Spleen (tissue), 11 donors: ENCODE measurements around the gene HSPA9. TPM values are rescaled to one million over a fixed set of nuclear protein-coding genes. Genes with fewer than 3 reads are reported as not detected.

Source experiments
- DNase-seq: peaks from one replicate; pipeline ENCODE4 v3.0.0-alpha.2; 2020
- H3K27ac ChIP-seq, 8 donors: fragments of 200-600 bp; sonication (generic) in 7 of 8; 1 replicate in 4 of 8; 2 replicates in 4 of 8; pipeline versions ENCODE4 v1.5.0 to v1.8.0; 2016 to 2021; ENCODE audit warnings: inconsistent platforms in 4 of 8, mild to moderate bottlenecking in 4 of 8, moderate library complexity in 1 of 8
- H3K27me3 ChIP-seq, 7 donors: fragments of 200-600 bp; sonication (generic) in 6 of 7; replicated peaks in 1 of 7; 1 replicate in 4 of 7; 2 replicates in 3 of 7; pipeline versions ENCODE4 v1.5.0 to v1.8.0; 2016 to 2021; ENCODE audit warnings: inconsistent platforms in 3 of 7, mild to moderate bottlenecking in 1 of 7
- H3K36me3 ChIP-seq, 6 donors: fragments of 200-600 bp; sonication (generic) in 5 of 6; 1 replicate in 4 of 6; 2 replicates in 2 of 6; pipeline versions ENCODE4 v1.5.0 to v1.8.0; 2016 to 2021; ENCODE audit warnings: inconsistent platforms in 2 of 6
- H3K4me1 ChIP-seq, 6 donors: fragments of 200-600 bp; sonication (generic) in 5 of 6; 1 replicate in 3 of 6; 2 replicates in 3 of 6; pipeline versions ENCODE4 v1.5.0 to v1.8.0; 2016 to 2021; ENCODE audit warnings: inconsistent platforms in 3 of 6
- H3K4me3 ChIP-seq, 8 donors: fragments of 200-600 bp; sonication (generic) in 7 of 8; 1 replicate in 4 of 8; 2 replicates in 4 of 8; pipeline versions ENCODE4 v1.5.0 to v1.8.0; 2016 to 2021; ENCODE audit warnings: inconsistent platforms in 4 of 8, mild to moderate bottlenecking in 4 of 8, moderate library complexity in 2 of 8
- H3K9me3 ChIP-seq, 8 donors: fragments of 200-600 bp; sonication (generic) in 7 of 8; 1 replicate in 4 of 8; 2 replicates in 4 of 8; pipeline versions ENCODE4 v1.5.0 to v1.8.0; 2016 to 2021; ENCODE audit warnings: inconsistent platforms in 4 of 8
- POLR2A ChIP-seq, 3 donors: fragments of 450-650 bp; IDR thresholded peaks; one replicate each; pipeline ENCODE4 v1.5.1; 2017; ENCODE audit warnings: antibody characterized with exemption in 3 of 3, mild to moderate bottlenecking in 1 of 3
- POLR2AphosphoS5 ChIP-seq, 3 donors: sonication (generic); formaldehyde crosslinking; IDR thresholded peaks; one replicate each; pipeline ENCODE4 v1.5.1; 2017; ENCODE audit warnings: antibody characterized with exemption in 3 of 3
- WGBS, 5 donors: extraction: QIAGEN DNeasy Blood & Tissue Kit in 3 of 5; methylation state at CpG; one replicate each; pipeline versions ENCODE4 v1.1.5 to v1.1.7; 2013 to 2018; 5-methylcytosine and 5-hydroxymethylcytosine counted together
- intact Hi-C: fragments of 100-400 bp; cut with DNase I; formaldehyde crosslinking; loops from one replicate; pipeline ENCODE4 v1.15.0; 2023; ENCODE audit warnings: low total_unique reads
- polyA plus RNA-seq, 3 donors: library from polyadenylated mRNA; stranded (reverse); fragments of 200-250 nt; gene quantifications; one replicate each; pipeline ENCODE4 v1.2.1, GENCODE V29; 2013
- total RNA-seq, 7 donors: library from RNA; depleted of rRNA in 3 of 7; stranded (reverse); fragments of >200 nt in 3 of 7; fragmentation: NEBNext Ultra II Directional in 4 of 7; extraction: Animal tissue kit (Norgen Biotek cat#: 25700) in 4 of 7; gene quantifications; one replicate each; pipeline versions ENCODE4 v1.1.0 to v1.2.1, GENCODE V29; 2016 to 2021
- TF ChIP-seq, protein P1 (sequence below), 11 experiments: fragments of 200-600 bp in 7 of 11; fragments of 450-650 bp in 4 of 11; sonication (generic) in 4 of 11; IDR thresholded peaks in 8 of 11; conservative IDR thresholded peaks in 3 of 11; 1 replicate in 7 of 11; 2 replicates in 4 of 11; pipeline versions ENCODE4 v1.4.0 to v1.8.0; 2016 to 2021; ENCODE audit warnings: antibody characterized with exemption in 11 of 11, inconsistent platforms in 4 of 11, mild to moderate bottlenecking in 1 of 11
- donor health status: healthy with polysubstance abuse.
- donor health status: DM: no; HTN: no; CAD: no; lungs with moderate emphysema.
- donor health status: DM: no; HTN: no; CAD: no.
- donor health status: Bipolar disorder and iron deficiency.
- donor health status: healthy.
- donor health status: DM: no; HTN: no; CAD: no.
- donor health status: DM: yes; HTN: yes; CAD: no.

Gene HSPA9
- total and polyA plus RNA-seq, 10 donors = 50.4 to 187 (median 140) TPM

DNA sequence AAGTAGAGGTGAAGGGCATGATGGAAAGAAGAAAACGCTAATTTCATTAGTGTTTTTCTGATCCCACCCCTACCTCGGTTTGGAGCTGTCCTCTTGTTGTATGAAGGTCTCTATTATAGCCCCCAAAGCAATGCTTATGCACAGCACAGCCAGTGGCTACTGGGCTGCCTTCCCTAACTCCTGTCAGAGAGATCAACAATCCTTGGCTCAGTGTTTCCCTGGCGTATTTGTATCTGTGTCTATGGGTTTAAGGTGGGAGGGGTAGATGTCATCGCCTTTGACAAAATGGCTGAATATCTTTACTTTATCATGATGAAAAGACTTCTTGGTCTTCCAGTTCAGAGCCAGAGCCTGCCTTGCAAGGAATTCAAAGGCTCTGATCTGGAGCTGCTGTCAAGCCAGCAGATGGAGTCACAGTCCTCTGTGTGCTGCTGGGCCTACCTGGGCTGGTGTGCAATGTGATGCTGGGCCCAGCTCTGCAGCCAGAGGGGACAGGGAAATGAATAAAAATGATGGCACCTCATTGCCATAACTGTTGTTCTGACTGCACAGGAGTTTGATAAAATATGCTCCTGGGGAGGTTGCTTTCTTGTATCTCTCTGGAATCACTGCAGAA lies 20.1 kb upstream of the HSPA9 start:
- Histone ChIP-seq H3K4me3 (no peak overlapping the region), H3K27ac (no peak overlapping the region), H3K9me3 (no peaks in the 10 kb centered on the region), H3K27me3 (peaks cover 0 to 7% (median 0%) of the 10 kb centered on the region in 7 donors), H3K36me3 (no peaks in the 10 kb centered on the region), H3K4me1 (no peaks in the 10 kb centered on the region)
- TF ChIP-seq, protein P1, sequence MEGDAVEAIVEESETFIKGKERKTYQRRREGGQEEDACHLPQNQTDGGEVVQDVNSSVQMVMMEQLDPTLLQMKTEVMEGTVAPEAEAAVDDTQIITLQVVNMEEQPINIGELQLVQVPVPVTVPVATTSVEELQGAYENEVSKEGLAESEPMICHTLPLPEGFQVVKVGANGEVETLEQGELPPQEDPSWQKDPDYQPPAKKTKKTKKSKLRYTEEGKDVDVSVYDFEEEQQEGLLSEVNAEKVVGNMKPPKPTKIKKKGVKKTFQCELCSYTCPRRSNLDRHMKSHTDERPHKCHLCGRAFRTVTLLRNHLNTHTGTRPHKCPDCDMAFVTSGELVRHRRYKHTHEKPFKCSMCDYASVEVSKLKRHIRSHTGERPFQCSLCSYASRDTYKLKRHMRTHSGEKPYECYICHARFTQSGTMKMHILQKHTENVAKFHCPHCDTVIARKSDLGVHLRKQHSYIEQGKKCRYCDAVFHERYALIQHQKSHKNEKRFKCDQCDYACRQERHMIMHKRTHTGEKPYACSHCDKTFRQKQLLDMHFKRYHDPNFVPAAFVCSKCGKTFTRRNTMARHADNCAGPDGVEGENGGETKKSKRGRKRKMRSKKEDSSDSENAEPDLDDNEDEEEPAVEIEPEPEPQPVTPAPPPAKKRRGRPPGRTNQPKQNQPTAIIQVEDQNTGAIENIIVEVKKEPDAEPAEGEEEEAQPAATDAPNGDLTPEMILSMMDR (IDR thresholded peaks at IDR 0.05 in 8 of 11, conservative IDR thresholded peaks at IDR 0.05 in 3 of 11) = no peak
- TF ChIP-seq POLR2A (IDR thresholded peaks at IDR 0.05) = no peak
- no peak for DNase-seq
- 80 to 94% (median 88%) methylated on average over 4 of the region's 4 CpGs for WGBS, 5 donors
- intact Hi-C loops = no loop called here

DNA sequence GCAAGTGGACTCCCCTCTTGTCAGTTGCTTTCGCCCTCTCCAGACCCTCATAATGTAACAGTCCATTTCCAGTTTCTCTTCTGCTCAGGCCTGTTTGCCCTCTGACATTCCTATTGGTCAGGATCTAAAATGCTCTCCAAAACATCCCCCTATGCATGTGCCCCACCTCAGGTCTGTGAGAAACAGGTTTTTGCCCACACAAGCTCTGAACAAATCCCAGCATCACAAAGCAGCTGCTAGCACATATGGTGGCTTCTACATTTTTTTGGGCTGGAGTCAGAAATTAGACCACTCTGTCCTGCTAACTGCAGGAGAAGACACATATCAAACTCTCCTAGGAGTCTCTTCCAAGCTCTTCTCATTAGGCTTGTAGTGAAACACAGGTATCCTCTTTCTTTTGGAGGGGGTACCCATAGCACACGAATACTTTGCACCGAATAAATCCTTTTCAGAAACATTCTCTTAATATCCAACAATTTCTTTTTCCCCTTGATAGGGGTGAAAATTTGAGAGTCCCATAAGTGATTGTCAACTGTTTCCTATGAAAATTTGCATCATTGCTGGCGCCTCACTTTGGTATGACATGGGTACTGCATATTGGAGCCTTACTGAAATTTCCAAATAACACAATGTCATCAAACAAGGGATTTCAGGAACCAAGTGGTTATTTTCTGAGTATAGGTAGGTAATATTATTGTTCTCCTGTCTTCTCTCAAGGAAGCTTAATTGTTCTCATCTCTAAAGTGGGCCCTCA lies 19.3 kb upstream of the HSPA9 start:
- no peaks in the 10 kb centered on the region for H3K36me3 ChIP-seq
- WGBS, 5 donors = 92 to 99% (median 95%) methylated on average over 4 of the region's 4 CpGs
- no peak overlapping the region for H3K4me3 ChIP-seq
- H3K27ac ChIP-seq = no peak overlapping the region
- H3K27me3 ChIP-seq = peaks cover 0 to 7% (median 0%) of the 10 kb centered on the region in 7 donors
- no peaks in the 10 kb centered on the region for H3K9me3 ChIP-seq
- no peak for DNase-seq
- intact Hi-C loops = no loop called here
- no peaks in the 10 kb centered on the region for H3K4me1 ChIP-seq
- TF ChIP-seq POLR2AphosphoS5 (IDR thresholded peaks at IDR 0.05) = no peak
- TF ChIP-seq, protein P1 (IDR thresholded peaks at IDR 0.05 in 8 of 11, conservative IDR thresholded peaks at IDR 0.05 in 3 of 11) = peak in 3 of 11 experiments; percentile 8 to 28 (median 8)

DNA sequence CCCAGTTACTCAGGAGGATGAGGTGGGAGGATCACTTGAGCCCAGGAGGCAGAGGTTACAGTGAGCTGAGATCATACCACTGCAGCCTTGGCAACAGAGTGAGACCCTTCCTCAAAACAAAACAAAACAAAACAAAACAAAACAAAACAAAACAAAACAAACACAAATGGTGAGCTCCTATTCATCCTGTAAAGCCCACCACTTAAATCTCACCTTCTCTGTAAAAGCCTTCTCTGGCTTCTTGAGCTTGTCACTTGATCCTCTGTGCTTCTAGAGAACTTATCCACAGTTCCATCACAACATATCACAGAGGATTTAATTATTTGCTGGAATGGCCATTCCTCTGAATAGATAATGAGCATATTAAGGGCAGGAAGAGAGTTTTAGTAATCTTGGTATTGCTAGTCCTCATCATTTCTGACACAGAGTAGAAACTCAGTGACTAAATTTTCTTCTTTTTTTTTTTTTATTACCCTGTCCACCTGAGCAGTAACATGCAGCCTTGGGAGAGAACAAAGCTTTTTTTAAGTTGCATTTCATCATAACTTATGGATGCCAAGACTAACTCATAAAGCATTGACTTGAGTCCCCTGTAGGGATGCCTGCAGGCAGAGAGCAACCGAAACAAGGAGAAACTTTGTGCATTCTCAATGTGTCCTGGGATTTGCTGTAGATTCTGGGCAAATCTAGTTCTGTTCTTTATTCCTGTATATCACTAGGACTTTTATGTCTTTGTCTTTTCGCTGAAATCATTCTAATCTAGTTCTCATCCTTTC lies 13.0 kb upstream of the HSPA9 start:
- H3K9me3 ChIP-seq = no peaks in the 10 kb centered on the region
- TF ChIP-seq POLR2AphosphoS5 (IDR thresholded peaks at IDR 0.05) (no peak), POLR2A (IDR thresholded peaks at IDR 0.05) (no peak)
- TF ChIP-seq, protein P1 (IDR thresholded peaks at IDR 0.05 in 8 of 11, conservative IDR thresholded peaks at IDR 0.05 in 3 of 11) = no peak
- no peaks in the 10 kb centered on the region for H3K4me1 ChIP-seq
- no peak overlapping the region for H3K4me3 ChIP-seq
- 92 to 94% (median 93%) methylated on average over 2 of the region's 2 CpGs for whole genome bisulfite sequencing, 5 donors
- no peak overlapping the region for H3K27ac ChIP-seq
- H3K36me3 ChIP-seq = no peaks in the 10 kb centered on the region
- H3K27me3 ChIP-seq = no peaks in the 10 kb centered on the region
- intact Hi-C loops = no loop called here
- DNase-seq = no peak

DNA sequence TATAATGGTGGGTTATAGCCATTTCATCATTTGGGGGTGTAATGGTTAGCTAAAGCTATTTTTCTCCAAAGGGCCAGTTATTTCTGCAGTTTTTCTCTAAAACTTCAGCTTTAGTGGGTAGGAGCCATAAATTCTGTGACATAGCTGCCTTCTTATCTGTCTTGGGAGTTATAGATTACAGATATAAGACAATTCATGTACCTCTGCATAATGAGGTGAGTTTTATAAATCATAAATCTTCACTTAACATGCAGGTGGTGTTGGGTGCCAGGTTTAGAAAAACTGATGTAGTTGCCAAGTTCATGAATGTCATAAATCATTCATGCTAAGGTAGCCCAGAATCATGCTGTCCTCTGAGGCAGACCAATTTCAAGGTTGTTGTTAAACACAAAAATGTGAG lies 10.0 kb upstream of the HSPA9 start:
- Histone ChIP-seq H3K27ac (no peak overlapping the region), H3K9me3 (no peaks in the 10 kb centered on the region), H3K27me3 (no peaks in the 10 kb centered on the region), H3K36me3 (no peaks in the 10 kb centered on the region), H3K4me3 (no peak overlapping the region), H3K4me1 (no peaks in the 10 kb centered on the region)
- DNase-seq = no peak
- intact Hi-C loops = no loop called here
- TF ChIP-seq POLR2A (IDR thresholded peaks at IDR 0.05) = no peak
- TF ChIP-seq, protein P1 (IDR thresholded peaks at IDR 0.05 in 8 of 11, conservative IDR thresholded peaks at IDR 0.05 in 3 of 11) = no peak
- TF ChIP-seq POLR2AphosphoS5 (IDR thresholded peaks at IDR 0.05) = no peak
